T-helper 1 cell (primary cell): Measurements from ENCODE around the gene CEMP1.
"Not testable (repeated sequence)": the region's sequence is repeated elsewhere in the genome, so short reads cannot be mapped to it uniquely, and the experiment has no call there.

Source experiments
- DNase-seq, 5 donors: peaks; one replicate each; pipeline ENCODE4 v3.0.0-alpha.2; 2012 to 2020
- total RNA-seq, 4 donors: gene quantifications; one replicate each; lab custom pipeline; 2026; lab: John Stamatoyannopoulos, UW

CEMP1 gene, protein sequence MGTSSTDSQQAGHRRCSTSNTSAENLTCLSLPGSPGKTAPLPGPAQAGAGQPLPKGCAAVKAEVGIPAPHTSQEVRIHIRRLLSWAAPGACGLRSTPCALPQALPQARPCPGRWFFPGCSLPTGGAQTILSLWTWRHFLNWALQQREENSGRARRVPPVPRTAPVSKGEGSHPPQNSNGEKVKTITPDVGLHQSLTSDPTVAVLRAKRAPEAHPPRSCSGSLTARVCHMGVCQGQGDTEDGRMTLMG
- 0.47 to 1.5 (median 1.2) reads per million in 4 donors for total RNA-seq

DNA sequence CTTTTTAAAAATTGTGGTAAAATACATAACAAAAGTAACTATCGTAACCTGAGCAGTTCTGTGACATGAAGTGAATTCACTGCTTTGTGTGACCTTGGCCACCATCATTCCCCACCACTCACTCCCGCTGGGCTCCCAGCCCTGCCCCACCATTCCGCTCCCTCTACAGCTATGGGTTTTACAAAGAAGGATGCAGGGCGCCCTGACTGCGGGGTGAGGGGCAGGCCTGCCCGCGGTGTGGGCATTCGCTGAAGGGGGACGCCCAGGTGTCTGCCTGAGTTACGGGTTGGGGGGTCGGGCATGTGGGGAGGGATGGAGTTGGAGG, at the start of gene CEMP1:
CEMP1 (minus strand) TSS at position 38 of the 325 bp plus-strand sequence. CDS start 335 bp downstream, outside the sequence.
- no peak for DNase-seq

DNA sequence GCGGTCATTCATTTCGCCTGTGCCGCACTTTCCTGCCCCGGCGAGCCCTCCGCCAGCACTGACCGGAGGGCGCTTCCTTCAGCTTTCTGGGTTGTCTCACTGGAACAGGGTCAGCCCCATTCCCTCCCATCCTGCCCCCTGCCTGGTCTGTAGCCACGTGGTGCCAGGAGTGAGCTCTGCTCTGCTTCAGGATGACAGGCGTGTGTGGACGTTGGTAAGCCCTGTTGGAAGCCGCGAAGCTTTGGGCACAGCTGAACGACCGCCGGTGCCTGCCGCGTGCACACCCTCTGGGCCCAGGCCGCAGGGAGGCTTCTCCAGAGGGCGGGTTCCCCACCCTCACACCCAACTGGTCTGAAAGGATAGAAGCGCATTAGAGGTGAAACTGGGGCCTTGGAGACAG, 49.6 kb upstream of the CEMP1 start:
- not testable (repeated sequence) for DNase-seq

DNA sequence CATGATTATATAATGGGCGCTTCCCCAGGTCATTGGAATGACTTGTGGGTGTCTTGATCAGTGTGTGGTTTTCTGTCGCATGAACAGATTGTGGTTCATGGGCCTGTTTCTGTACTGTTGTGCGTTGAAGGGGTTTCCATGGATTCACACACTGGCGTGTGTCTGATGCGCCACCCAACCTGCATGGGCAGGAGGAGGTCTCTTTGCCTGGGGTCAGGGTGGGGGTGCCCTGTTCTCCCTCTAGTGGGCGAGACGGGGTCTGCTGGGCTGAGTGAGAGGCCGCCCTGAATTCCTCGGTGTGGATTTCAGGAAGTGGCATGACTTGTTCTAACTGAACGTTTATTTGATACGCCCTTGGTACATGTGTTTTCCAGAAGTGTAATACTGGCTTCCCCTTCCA, 48.9 kb upstream of the CEMP1 start:
- DNase-seq = not testable (repeated sequence)

DNA sequence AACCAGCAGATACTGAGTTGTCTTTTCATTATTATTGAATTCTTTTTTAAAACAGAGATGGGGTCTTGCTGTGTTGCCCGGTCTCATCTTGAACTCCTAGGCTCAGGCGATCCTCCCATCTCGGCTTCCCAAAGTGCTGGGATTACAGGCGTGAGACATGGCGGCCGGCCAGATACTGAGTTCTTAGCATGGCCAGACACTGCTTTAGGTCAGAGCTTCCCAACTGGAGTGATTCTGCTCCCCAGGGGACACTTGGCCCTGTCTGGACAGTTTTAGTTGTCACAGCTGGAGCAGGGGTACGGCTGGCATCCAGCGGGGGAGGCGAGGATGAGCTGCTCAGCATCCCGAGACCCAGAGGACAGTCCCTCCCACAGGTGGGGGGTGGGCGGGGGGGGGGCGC, 47.7 kb upstream of the CEMP1 start:
- DNase-seq = not testable (repeated sequence)

DNA sequence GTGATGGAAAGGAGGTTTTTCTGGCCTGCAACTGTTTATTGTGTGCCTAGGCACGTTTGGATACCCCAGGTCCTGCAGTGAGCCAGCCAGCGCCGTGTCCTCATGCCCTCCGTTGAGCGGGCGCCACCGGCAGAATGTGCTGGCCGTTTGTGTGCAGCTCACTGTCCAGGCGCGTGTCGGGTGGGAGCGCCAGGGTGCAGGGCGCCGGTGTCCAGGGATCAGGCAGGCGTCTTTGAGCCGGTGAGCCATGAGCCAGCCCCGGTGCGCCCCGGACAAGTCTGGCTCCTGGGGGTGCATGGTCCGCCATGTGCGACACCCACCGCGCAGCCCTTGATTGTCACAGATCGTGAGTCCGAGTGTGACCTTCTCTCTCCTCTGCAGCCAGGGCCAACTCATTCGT, 45.8 kb upstream of the CEMP1 start:
- not testable (repeated sequence) for DNase-seq

DNA sequence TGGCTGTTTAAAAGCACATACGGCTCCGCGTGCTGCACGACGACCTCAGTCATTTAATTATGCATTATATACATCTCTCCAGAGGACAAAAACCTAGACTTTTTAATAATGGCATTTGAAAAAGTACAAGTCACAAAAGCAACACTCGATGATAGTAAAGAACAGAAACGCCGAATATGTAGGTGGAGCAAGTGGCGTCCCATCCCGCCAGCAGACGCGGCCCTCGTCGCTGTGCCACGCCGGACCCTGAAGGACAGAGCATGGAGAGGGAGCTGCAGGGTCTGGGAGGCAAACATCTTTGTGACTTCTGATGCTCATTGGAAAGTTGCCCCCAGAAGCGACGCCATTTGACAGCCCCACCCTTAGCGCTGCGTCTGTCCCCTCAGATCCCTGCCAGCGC, 44.6 kb upstream of the CEMP1 start:
- DNase-seq = not testable (repeated sequence)

DNA sequence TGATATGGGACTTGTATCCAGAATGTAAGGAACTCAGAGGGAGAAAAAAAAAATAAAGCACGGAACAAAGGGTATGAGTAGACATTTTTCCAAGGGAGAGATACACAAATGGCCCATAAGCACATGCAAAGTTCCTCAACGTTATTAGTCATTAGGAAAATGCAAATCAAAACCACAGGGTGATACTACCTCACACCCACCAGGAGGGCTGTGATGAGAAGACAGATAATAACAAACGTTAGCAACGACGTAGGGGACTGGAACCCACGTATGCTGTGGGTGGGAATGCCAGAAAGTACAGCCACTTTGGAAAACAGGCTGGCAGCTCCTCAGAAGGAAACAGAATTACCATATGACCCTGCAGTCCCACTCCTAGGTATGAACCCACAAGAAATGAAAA, 41.5 kb upstream of the CEMP1 start:
- DNase-seq = not testable (repeated sequence)

DNA sequence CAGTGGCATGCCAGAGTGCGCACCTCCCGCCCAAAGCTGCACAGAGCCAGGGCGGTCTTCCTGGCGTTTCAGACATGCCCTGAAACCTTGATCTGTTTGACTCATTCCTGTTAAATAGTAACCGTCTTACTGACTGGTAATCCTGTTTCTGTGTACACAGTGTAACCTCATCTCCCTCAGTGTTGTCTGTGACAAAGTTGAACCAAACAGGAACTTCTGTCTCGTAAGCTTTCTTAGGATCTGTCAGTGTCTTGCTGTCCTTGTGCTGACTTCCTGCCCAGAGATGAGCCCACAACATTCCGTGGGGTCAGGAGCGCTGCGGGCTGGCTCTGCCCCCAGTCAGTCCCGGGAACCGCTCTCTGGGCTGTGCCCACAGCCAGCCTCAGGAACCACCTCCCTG, 37.4 kb upstream of the CEMP1 start:
- not testable (repeated sequence) for DNase-seq

DNA sequence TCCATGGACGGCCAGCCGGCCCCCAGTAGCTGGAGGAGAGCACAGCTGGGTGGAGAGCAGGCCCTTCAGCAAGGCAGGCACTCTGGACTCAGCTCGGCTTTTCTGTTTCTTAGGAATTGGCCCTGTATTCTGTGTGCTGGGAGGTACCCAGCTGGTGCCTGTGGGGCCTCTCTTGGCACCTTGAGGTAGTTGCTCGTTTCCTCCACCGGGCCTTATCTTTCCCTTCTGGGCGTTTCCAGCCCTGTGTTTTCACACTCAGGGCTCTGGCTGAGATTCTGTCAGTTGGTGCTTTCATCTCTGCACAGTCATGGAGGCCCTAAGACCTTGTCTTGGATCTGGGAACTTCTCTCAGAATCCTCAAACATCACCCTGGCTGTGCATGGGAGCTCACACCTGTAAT, 36.3 kb upstream of the CEMP1 start:
- DNase-seq = not testable (repeated sequence)

DNA sequence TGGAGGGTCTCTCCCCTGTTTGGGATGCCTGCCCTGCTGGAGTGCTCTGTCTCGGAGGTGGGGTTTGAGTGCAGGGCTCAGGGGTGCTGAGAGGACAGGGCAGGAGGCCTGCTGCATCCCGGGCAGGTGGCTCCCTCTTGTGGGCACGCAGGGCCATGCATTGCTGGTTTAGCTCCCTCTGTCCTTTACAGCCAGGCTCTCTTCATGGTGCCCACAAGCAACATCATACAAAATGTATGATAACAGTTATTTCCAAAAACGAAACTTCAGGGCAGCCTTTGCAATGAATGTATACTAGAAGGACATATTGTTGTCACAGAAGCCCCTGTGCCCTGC, 29.6 kb upstream of the CEMP1 start:
- DNase-seq = peak in 3 of 5 donors; percentile 32 to 59 (median 51)

DNA sequence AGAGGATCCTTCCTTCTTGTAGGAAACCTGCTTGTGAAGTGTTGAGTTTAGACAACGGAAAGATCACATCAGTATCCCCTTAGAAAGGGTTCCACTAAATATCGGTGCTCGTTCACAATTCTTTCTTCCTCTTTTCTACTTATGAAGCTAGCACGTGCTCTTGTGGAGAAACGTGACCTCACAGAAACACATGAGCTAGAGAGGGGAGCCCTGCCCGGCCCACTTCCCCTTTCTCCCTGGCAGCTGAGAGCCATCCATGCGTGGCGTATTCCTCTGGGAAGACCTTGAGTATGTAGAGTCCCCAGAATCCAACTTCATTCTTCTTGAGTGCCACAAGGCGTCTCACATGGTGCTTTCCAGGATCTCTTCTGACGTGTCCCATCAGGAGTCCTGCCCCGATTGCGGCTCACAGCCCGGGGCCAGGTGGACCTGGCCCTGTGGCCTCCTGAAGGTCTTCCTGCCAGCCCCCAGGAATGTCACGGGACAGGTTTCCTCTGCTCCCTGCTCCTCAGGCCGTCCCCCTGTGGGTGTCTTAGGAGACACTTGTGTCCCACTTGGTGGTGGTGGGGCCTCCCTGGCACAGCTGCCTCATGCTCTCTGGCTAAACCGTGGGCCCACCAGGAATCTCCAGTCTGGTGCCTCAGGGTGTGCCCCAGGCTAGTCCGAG, 29.1 kb upstream of the CEMP1 start:
- not testable (repeated sequence) for DNase-seq

DNA sequence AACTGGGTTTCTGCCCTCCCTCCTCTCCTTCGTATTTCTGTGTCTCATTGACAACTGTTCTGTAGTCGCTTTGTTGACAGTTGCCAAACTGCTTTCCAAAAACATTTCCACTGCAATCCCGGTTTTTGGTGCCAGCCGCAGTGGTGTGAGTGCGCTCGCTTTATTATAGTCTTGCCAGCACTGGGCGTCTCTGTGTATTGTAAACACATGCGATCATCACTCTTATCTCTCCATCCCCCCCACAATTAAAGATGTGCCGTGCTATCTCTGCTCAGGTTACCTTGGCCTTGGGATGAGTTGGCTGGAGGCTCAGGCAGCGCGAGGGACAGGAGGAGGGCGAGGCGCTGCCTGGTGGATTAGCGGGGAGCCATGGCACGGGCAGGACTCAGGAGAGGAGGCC, 25.9 kb upstream of the CEMP1 start:
- not testable (repeated sequence) for DNase-seq

DNA sequence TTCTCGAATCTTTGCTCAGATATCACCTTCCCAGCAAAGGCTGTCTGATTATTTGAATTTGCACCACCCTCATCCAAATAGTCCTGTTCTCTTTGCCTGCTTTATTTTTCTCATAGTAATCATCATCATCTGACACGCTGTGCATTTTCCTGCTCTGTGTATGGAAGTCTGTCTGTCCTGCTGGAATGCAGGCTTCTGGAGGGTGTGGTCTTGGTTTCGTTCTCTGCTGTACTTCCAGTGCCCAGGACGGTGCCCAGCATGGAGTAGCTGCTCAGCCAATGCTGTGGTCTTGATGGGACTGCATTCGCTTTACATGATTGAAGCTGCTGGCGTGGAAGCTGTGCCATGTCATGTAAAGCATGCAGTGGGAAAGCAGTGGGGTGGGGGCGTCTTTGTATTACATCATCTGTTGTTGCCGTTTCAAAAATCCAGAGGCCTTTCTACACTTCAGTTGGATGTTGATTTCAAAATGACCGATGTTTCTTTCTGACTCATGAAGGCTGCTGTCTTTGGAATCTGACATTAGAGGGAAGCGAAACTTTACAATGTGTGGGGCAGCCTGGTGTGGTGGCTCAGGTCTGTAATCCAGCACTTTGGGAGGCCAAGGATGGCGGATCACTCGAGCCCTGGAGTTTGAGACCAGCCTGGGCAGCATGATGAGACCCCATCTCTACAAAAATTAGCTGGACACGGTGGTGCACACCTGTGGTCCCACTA, 23.7 kb upstream of the CEMP1 start:
- not testable (repeated sequence) for DNase-seq

DNA sequence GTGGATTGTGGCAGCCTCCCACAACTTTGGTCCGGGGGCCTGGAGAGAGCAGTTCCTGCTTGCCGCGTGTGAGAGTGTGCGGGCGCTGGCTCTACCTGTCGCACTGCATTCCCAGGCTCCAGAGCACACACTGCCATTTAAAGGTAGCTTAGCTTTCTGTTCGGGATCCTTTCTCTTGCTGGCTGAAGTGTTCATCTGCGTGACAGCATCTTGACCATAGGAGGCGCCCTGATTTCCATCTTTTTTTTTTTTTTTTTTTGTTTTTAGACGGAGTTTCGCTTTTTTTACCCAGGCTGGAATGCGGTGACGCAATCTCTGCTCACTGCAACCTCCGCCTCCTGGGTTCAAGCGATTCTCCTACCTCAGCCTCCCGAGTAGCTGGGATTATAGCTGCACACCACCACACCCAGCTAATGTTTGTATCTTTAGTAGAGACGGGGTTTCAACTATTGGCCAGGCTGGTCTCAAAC, 20.2 kb upstream of the CEMP1 start:
- not testable (repeated sequence) for DNase-seq

DNA sequence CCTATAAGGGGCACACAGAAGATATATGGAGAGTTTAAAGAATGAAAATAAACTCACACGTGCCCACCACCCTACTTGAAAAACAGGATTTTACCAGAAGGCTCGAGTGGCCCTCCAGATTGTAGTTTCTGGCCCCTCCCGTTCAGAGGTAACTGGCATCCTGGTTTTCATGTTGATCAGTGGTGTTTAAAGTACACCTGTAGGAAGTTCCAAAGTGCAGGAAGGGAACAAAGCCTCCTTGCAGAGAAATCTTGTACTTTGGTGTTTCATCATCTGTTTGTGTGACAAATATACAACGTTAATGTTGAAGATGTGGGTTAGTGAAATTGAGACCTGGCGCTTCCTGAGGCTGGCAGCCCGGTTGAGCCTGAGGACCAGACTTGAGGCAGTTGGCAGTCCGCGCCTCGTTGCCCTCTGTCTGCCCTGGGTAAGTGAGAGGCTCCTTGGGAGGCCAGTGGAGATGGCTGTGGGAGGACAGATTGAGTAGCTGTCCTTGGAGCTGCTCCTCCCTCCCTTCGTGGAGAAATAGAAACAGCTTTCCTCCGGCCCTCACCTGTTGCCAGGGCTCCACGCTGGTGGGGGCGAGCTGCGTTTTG, 19.2 kb upstream of the CEMP1 start:
- not testable (repeated sequence) for DNase-seq

DNA sequence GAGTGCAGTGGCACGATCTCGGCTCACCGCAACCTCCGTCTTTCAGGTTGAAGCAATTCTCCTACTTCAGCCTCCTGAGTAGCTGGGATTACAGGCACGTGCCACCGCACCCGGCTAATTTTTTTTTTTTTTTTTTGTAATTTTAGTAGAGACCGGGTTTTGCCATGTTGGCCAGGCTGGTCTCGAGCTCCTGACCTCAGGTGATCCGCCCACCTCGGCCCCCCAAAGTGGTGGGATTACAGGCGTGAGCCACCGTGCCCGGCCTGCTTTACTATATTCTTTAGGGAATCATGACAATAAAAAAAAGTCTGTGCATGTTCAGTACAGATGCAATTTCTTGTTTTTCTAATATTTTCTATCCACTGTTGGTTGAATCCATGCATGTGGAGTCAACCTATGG, 12.6 kb upstream of the CEMP1 start:
- DNase-seq = not testable (repeated sequence)

DNA sequence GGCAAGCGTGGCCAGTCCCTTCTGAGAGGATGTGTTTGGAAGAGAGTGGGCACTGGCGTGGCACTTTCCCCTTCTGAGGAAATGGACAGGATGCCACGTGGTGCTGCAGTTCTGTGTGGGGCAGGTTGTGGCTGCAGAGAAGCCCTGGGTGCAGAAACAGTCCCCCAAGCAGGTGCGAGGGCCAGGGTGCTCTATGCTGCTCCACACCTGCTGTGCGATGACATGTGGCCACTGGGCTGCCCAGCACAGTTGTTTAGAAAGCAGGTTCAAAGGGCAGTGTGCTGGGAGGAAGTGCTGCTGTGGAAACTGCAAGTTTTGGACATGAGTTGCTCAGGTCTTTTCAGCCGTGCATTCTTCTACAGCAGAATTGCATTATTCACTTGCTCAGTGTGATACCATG, 10.2 kb upstream of the CEMP1 start:
- not testable (repeated sequence) for DNase-seq

DNA sequence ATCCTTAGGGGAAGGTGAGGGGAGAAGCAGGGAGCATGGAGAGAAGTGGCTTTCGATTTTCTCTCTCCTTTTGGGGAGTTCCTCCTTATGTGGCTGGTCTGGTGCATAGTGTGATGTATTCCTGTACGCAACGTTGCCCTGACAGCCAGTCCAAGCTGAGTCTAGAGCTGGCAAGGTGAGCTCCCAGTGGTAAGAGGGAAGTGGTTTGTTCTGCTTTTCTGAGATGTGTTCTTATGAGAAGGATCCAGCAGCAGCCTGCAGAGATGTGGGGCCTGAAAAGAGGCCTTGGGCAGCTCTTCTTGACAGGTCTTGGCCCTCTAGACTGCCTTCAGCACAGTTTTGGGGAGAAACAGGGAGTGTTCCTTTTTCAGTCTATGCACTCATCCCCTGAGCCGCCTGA, 9.7 kb upstream of the CEMP1 start:
- not testable (repeated sequence) for DNase-seq

DNA sequence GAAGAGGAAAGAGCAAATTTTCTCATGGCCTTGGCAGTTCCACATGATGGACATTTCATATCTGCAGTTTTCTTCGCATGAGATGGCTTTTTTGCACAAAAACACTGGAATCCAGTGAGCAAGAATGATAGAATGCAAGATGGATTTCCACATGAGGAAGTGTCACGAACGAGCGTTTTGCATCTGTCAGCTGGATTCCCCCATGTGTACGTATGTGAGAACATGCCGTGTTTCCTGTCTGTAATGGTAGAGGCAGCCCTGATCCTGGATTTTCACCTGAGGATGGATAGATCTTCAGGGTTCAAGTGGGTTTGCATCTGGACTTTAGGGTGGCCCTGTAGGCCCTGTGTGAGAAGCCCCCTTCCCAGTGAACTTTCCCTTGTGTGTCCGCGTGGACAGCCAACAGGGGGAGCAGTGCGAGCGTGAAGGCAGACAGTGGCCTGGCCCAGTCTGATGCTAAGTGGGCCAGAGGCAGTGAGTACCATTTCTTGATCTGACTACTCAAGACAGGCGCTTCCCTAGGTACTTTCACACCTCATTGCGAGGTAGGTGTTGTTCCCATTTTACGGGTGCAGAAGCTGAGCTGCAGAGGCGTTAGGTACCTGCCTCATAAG, 8.7 kb upstream of the CEMP1 start:
- peak in 1 of 5 donors; percentile 19 for DNase-seq

DNA sequence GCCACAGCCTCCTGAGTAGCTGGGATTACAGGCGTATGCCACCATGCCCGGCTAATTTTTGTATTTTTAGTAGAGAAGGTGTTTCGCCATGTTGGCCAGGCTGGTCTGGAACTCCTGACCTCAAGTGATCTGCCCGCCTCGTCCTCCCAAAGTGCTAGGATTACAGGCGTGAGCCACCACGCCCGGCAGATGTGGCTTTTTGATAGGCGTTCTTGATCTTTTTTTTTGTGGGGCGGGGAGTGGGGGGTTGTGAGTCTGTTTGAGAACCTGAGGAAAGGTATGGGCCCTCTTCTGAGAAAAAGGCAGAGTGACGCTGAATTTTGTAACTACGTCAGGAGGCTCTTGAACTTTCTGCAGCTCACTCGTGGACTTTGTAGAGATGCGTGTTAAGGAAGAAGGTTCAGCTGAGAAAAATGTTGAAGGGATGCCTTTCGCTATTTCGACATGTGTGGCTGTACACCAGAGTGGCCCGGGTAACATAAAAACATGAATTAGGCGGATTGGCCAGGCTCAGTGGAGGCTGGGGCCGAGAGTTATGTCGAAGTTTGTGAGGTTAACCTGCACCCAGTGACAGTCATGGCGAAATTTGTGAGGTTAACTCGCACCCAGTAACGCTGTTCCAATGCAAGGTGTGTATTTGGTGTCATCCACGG, 8.1 kb upstream of the CEMP1 start:
- not testable (repeated sequence) for DNase-seq

DNA sequence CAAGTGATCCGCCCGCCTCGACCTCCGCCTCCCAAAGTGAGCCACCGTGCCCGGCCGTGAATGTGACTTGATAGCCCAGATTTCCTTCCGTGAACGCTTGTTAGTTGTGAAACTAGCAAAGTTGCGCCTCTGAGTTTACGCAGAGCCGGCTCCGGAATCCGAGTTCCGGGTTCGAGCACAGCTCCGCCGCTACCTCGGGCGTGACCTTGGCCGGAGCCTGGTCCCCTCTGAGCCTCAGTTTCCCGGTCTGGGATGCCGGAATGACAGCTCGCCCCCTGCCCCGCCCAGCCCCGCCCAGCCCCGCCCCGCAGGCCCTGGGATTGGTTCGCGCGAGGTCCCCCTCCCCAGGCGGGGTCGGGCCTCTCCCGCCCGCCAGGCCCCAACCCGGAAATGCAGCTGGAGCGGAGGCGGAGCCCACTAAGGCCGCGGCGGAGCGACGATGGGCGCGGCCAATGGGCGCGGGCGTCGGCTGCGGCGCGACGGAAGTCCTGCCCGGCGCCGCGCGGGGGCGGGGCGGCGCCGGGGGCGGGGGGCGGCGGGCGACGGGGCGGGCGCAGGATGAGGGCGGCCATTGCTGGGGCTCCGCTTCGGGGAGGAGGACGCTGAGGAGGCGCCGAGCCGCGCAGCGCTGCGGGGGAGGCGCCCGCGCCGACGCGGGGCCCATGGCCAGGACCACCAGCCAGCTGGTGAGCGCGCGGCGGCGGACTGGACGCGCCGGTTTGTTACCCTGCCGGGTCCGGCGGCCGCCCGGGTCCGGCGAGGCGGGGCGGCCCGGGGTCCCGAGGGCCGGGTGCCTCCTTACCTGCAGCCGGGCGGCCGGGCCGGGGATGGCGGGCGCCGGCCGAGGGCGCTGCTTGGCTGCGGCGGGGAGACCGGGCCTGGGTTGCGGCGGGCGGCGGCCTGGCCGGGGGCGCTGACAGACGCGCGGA, 6.5 kb upstream of the CEMP1 start, which contains the start of gene PDPK1:
PDPK1 (plus strand) TSS at position 571 of the 929 bp plus-strand sequence; CDS start at position 663, 92 bp downstream.
- peak; percentile 87 to 97 (median 91) for DNase-seq
